Endothelial cell of umbilical vein (primary cell): ENCODE measurements around the gene GALNT8. TPM values are rescaled to one million over a fixed set of nuclear protein-coding genes. Genes with fewer than 3 reads are reported as not detected.

Source experiments
- BruUV-seq: library from RNA; stranded (reverse); fragments of 400-500 nt; replicated peaks from 2 replicates; lab custom pipeline; 2021; lab: Mats Ljungman, UMichigan
- CTCF ChIA-PET: fragments of 300-600, 350-600 bp; sonication (Branson Sonifier 250); formaldehyde crosslinking; loops from one replicate; lab custom pipeline; 2021; ENCODE audit warnings: antibody characterized with exemption, inconsistent platforms; lab: Charles Lee
- POLR2A ChIA-PET: fragments of 300-600, 350-600 bp; sonication (Branson Sonifier 250); formaldehyde crosslinking; loops from one replicate; lab custom pipeline; 2021; ENCODE audit warnings: antibody characterized with exemption, inconsistent platforms; lab: Charles Lee
- DNase-seq: peaks from one replicate; pipeline ENCODE4 v3.0.0-alpha.2; 2011; ENCODE audit warnings: low read depth, low spot score
- FAIRE-seq: peaks from 2 replicates; lab custom pipeline; 2011; peaks lifted over from hg19 to GRCh38; lab: Jason Lieb, UNC
- H2AFZ ChIP-seq: 2 replicates; pipeline ENCODE4 v1.6.0; 2012; ENCODE audit warnings: low read depth, low read length, control low read depth, inconsistent platforms
- H3K27ac ChIP-seq: 2 replicates; pipeline ENCODE4 v1.5.1; 2011; ENCODE audit warnings: low read depth, mild to moderate bottlenecking, control low read depth, low read length, moderate library complexity; ENCODE audit not compliant: insufficient read depth
- H3K27me3 ChIP-seq, 2 experiments: 2 replicates each; pipeline versions ENCODE4 v1.6.0 to v1.6.1; 2011; ENCODE audit warnings: low read length in 2 of 2, mixed read lengths in 1 of 2; ENCODE audit not compliant: control insufficient read depth in 2 of 2, insufficient read depth in 2 of 2
- H3K36me3 ChIP-seq, 2 experiments: 2 replicates in 1 of 2; 3 replicates in 1 of 2; pipeline ENCODE4 v1.5.1; 2011; ENCODE audit warnings: low read length in 2 of 2, mild to moderate bottlenecking in 1 of 2, moderate library complexity in 1 of 2; ENCODE audit not compliant: control insufficient read depth in 2 of 2, insufficient read depth in 2 of 2; ENCODE audit errors: extremely low read depth in 1 of 2
- H3K4me1 ChIP-seq: 3 replicates; pipeline ENCODE4 v1.5.1; 2011; ENCODE audit warnings: mild to moderate bottlenecking, low read length; ENCODE audit not compliant: control insufficient read depth, insufficient read depth; ENCODE audit errors: extremely low read depth
- H3K4me2 ChIP-seq: 2 replicates; pipeline ENCODE4 v1.6.1; 2011; ENCODE audit warnings: low read length, control low read depth, mixed read lengths; ENCODE audit not compliant: insufficient read depth
- H3K4me3 ChIP-seq, 3 experiments: fragments of 200-600 bp in 1 of 3; sonication (generic), shearing (Covaris generic) in 1 of 3; replicated peaks in 1 of 3; 2 replicates each; pipeline ENCODE4 v1.5.1; 2011 to 2016; ENCODE audit warnings: control low read depth in 3 of 3, low read length in 3 of 3, mild to moderate bottlenecking in 2 of 3, inconsistent platforms in 1 of 3, low read depth in 1 of 3, moderate library complexity in 1 of 3; ENCODE audit not compliant: insufficient read depth in 1 of 3
- H3K79me2 ChIP-seq: 2 replicates; pipeline ENCODE4 v1.6.0; 2012; ENCODE audit warnings: low read length, inconsistent platforms; ENCODE audit not compliant: control insufficient read depth, insufficient read depth
- H3K9ac ChIP-seq: replicated peaks from 2 replicates; pipeline ENCODE3; 2011; ENCODE audit warnings: low read length, control low read depth; ENCODE audit not compliant: insufficient read depth; ENCODE audit errors: extremely low read depth
- H3K9me1 ChIP-seq: replicated peaks from 3 replicates; pipeline ENCODE4 v1.6.0; 2011; ENCODE audit warnings: mild to moderate bottlenecking, low read length; ENCODE audit not compliant: control insufficient read depth, insufficient read depth; ENCODE audit errors: extremely low read depth
- H3K9me3 ChIP-seq: replicated peaks from 2 replicates; pipeline ENCODE4 v1.5.1; 2012; ENCODE audit warnings: low read length, inconsistent platforms; ENCODE audit not compliant: control insufficient read depth, insufficient read depth
- H4K20me1 ChIP-seq: replicated peaks from 2 replicates; pipeline ENCODE3; 2011; ENCODE audit warnings: mild to moderate bottlenecking, low read length; ENCODE audit not compliant: control insufficient read depth, insufficient read depth; ENCODE audit errors: extremely low read depth
- EZH2 ChIP-seq: IDR thresholded peaks from 2 replicates; pipeline ENCODE4 v1.6.1; 2012; ENCODE audit warnings: borderline replicate concordance, low read depth, mild to moderate bottlenecking, moderate library complexity, low read length, inconsistent platforms; ENCODE audit not compliant: severe bottlenecking
- FOS ChIP-seq: IDR thresholded peaks from 2 replicates; pipeline ENCODE4 v1.6.1; 2011; ENCODE audit warnings: mild to moderate bottlenecking, low read length, moderate library complexity, borderline replicate concordance; ENCODE audit not compliant: insufficient read depth
- GATA2 ChIP-seq: IDR thresholded peaks from 2 replicates; pipeline ENCODE4 v1.7.0; 2011; ENCODE audit warnings: low read depth, mild to moderate bottlenecking, moderate library complexity, mixed read lengths, low read length; ENCODE audit not compliant: insufficient read length, insufficient read depth
- JUN ChIP-seq: IDR thresholded peaks from 2 replicates; pipeline ENCODE4 v1.6.1; 2011; ENCODE audit warnings: borderline replicate concordance, low read depth; ENCODE audit not compliant: insufficient read length, insufficient read depth
- MYC ChIP-seq: IDR thresholded peaks from one replicate; pipeline ENCODE4 v1.6.1; 2011; ENCODE audit warnings: mild to moderate bottlenecking, low read depth, low read length
- POLR2A ChIP-seq: IDR thresholded peaks from 2 replicates; pipeline ENCODE4 v1.6.1; 2012; ENCODE audit warnings: low read depth, mild to moderate bottlenecking, control low read depth, low read length
- POLR2AphosphoS5 ChIP-seq: IDR thresholded peaks from 2 replicates; pipeline ENCODE4 v1.6.1; 2012; ENCODE audit warnings: low read depth, mild to moderate bottlenecking, control low read depth, low read length, moderate library complexity; ENCODE audit not compliant: insufficient read depth
- dilution Hi-C: fragments of 300-500 bp; cut with MboI; formaldehyde crosslinking; loops from one replicate; pipeline ENCODE4 v1.15.0; 2019; ENCODE audit warnings: low sequenced_read_pairs; ENCODE audit not compliant: extremely low pct_ligation_motif_present
- intact Hi-C: fragments of 100-400 bp; cut with micrococcal nuclease; formaldehyde crosslinking; loops from one replicate; pipeline ENCODE4 v1.10.0; 2022
- polyA plus RNA-seq, 4 experiments: library from polyadenylated mRNA; depleted of rRNA in 3 of 4; stranded (reverse) in 3 of 4; unstranded in 1 of 4; fragments of >200 nt; gene quantifications; 2 replicates each; pipeline versions ENCODE4 v1.2.1 to v1.2.3, GENCODE V29; 2011 to 2012; ENCODE audit warnings: missing spikeins in 1 of 4
- total RNA-seq: library from RNA; stranded (reverse); gene quantifications from 2 replicates; pipeline ENCODE4 v1.2.3, GENCODE V29; 2021
- TF ChIP-seq, protein P1 (sequence below), 2 donors: IDR thresholded peaks; 1 replicate in 1 of 2; 2 replicates in 1 of 2; pipeline ENCODE4 v1.5.1; 2011; ENCODE audit warnings: low read length in 2 of 2, mild to moderate bottlenecking in 2 of 2, moderate library complexity in 2 of 2, control low read depth in 1 of 2, inconsistent platforms in 1 of 2, low read depth in 1 of 2; ENCODE audit not compliant: insufficient read depth in 1 of 2; ENCODE audit errors: extremely low read depth in 1 of 2
- TF ChIP-seq, protein P2 (sequence below): IDR thresholded peaks from 2 replicates; pipeline ENCODE4 v1.6.1; 2011; ENCODE audit not compliant: insufficient read depth, insufficient read length

Gene GALNT8
- total and polyA plus RNA-seq, 2 donors (not counting 3 experiments of a cell fraction or from before 2014, with no cell fraction given) = 0.03 to 0.09 TPM

DNA sequence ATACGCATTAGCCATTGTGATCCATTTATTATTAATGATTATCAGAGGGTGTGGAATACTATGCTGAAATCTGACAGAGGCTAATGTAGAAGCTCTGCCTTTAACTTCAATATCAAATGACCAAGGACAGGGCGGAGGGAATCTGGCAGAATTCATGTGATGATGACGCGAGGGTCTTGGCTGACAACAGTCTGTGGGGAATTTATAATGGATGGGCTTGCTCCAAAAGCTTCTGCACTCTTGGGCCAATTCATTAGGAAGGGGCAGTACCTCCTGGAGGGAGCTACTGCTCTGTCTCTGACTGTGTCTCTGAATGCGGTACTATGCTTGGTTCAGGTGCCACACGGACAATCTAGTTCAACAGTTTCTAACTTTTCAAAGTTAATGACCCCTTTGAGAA is 46.2 kb downstream of the GALNT8 start:
- Histone ChIP-seq H3K9me3 (no peaks in the 10 kb centered on the region), H3K79me2 (no peaks in the 10 kb centered on the region), H3K4me3 (no peak overlapping the region), H3K9ac (no peak overlapping the region), H3K27me3 (peaks cover under 1 to 2% of the 10 kb centered on the region in 2 experiments), H3K4me1 (no peaks in the 10 kb centered on the region), H3K36me3 (no peaks in the 10 kb centered on the region), H4K20me1 (no peaks in the 10 kb centered on the region), H2AFZ (no peak overlapping the region), H3K4me2 (no peak overlapping the region), H3K27ac (no peak overlapping the region), H3K9me1 (no peaks in the 10 kb centered on the region)
- dilution Hi-C loops (no loop called here), intact Hi-C loops (no loop called here)
- ChIA-PET CTCF (interaction anchor here (3.0 kb wide), 1 partner anchor 8 kb away, joined by 11 read pairs; no protein-coding TSS in a partner anchor), POLR2A (no interaction called here)
- no peak for FAIRE-seq
- TF ChIP-seq, protein P1, sequence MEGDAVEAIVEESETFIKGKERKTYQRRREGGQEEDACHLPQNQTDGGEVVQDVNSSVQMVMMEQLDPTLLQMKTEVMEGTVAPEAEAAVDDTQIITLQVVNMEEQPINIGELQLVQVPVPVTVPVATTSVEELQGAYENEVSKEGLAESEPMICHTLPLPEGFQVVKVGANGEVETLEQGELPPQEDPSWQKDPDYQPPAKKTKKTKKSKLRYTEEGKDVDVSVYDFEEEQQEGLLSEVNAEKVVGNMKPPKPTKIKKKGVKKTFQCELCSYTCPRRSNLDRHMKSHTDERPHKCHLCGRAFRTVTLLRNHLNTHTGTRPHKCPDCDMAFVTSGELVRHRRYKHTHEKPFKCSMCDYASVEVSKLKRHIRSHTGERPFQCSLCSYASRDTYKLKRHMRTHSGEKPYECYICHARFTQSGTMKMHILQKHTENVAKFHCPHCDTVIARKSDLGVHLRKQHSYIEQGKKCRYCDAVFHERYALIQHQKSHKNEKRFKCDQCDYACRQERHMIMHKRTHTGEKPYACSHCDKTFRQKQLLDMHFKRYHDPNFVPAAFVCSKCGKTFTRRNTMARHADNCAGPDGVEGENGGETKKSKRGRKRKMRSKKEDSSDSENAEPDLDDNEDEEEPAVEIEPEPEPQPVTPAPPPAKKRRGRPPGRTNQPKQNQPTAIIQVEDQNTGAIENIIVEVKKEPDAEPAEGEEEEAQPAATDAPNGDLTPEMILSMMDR (IDR thresholded peaks at IDR 0.05; ENCODE audit: extremely low read depth in 1 of 2, insufficient read depth in 1 of 2, low read depth in 1 of 2, low read length in 2 of 2) = no peak
- no peak for TF ChIP-seq POLR2A
- TF ChIP-seq GATA2 = no peak
- TF ChIP-seq, protein P2, sequence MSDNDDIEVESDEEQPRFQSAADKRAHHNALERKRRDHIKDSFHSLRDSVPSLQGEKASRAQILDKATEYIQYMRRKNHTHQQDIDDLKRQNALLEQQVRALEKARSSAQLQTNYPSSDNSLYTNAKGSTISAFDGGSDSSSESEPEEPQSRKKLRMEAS = no peak
- TF ChIP-seq MYC = no peak
- TF ChIP-seq POLR2AphosphoS5 = no peak
- no peak for TF ChIP-seq EZH2
- TF ChIP-seq FOS = no peak
- TF ChIP-seq JUN = no peak
- no TSS peak for BruUV-seq
- no peak for DNase-seq
